Activated T-cell treated with anti-CD3 and anti-CD28 coated beads for 24 hours (primary cell): ENCODE measurements around the gene MAGEB5.
"Not testable (repeated sequence)": the region's sequence is repeated elsewhere in the genome, so short reads cannot be mapped to it uniquely, and the experiment has no call there.

Experiments
- DNase-seq: peaks from one replicate; pipeline ENCODE4 v3.0.0-alpha.2; 2020; ENCODE audit warnings: low read depth

MAGEB5 gene, protein sequence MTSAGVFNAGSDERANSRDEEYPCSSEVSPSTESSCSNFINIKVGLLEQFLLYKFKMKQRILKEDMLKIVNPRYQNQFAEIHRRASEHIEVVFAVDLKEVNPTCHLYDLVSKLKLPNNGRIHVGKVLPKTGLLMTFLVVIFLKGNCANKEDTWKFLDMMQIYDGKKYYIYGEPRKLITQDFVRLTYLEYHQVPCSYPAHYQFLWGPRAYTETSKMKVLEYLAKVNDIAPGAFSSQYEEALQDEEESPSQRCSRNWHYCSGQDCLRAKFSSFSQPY

DNA sequence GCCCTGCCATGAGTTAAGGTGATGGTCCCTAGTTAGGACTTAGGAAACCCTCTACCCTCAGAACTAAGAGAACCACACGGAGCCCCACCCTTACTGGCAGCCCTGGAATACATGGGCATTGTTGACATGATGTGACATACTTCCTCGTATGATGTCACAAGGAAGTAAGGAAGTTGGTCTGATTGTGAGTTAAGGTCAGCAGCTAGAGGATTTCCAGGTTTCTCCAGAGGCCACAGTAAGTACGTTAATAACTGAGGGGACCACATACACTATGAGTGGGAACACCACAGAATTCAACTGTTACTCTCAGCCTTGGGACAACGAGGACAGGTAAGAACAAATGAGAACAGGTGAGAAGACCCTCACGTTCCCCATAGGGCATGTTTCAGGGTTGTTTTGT is at the start of gene MAGEB5:
TSS of gene MAGEB5 (plus strand) at position 301 of the 400 bp plus-strand sequence. CDS start 1,133 bp downstream, outside the sequence.
- no peak for DNase-seq

DNA sequence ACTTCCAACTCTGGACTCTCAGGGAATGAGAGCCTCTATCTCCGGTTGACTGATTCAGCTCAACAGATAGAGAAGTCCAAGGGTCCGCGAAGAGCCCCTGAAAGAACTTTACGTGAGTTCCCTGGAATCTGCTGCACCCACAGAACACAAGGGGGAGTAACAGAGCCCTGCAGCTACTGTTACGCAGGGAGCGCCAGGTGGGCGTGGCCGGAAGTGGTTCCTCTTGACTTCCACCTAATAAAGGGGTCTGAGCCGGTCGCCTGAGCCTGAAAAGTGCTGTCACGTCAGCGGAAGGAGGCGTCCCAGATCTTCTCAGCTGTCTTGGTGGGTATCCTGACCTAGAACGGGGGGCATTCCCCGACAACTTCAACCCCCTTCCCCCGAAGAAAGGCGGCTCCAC is 23.8 kb upstream of the MAGEB5 start, which contains the start of gene MAGEB6:
TSS of gene MAGEB6 (plus strand) at position 237 of the 400 bp plus-strand sequence. CDS start 1,407 bp downstream, outside the sequence.
- DNase-seq = no peak

DNA sequence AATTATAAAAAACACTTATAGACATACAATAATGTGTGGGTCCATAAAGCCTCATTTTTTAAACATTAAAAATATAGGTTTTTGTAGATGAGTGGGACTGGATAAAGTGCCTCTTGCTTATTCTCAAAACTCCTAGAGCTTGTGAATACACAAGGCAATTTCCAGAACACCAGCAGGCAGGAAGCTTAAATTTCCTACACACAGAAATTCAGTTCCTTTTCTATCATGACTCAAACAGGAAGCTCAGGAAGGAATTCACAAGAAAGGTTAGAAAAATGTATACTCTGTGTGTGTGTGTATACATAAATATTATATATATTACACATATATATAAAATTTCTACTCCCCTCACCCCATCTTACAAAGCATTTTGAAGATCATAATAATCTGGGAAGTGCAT is 12.4 kb upstream of the MAGEB5 start:
- no peak for DNase-seq

DNA sequence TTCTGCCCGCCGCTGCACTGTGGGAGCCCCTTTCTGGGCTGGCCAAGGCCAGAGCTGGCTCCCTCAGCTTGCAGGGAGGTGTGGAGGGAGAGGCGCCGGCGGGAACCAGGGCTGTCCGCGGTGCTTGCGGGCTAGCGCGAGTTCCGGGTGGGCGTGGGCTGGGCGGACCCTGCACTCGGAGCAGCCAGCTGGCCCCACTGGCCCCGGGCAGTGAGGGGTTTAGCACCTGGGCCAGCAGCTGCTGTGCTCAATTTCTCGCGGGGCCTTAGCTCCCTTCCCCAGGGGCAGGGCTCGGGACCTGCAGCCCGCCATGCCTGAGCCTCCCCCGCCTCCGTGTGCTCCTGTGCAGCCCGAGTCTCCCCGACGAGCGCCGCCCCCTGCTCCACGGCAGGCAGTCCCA is 11.3 kb upstream of the MAGEB5 start:
- DNase-seq = not testable (repeated sequence)

DNA sequence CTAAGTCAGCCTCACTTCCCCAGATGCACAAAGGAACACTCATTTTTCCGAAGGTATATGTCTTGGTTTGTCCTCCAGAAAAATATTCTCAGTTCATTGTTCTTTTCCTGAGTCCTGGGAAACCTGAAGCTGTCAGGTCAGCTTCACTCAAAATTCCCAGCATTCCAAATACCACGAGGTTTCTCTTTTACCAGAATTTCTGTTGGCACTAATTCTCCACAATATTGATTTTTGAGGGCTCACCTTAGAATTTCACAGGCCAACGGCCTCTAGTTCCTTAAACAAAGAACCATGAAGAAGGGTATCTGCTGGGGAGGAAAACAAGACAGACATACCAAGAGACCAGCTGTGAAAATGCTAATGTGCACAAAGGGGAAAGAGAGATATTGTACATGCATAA is 8.0 kb upstream of the MAGEB5 start:
- no peak for DNase-seq

DNA sequence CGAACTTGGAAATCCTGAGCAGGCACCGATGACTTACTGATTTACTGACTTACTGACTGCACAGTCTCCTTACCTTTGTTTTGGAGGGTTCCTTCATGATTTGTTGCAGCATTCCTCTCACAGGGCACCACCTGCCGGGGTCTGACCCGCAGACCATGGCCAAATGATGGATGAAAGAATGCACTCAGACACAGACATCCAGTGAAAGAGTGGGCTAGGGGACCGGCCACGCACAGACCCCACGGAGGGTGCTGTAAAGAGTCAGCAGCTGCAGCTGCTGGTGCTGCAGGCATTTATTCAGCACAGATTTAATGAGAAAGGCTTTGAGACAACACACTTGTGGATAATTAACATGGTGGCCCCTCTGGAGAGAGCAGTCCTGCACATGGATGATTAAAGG is 3.4 kb downstream of the MAGEB5 start:
- no peak for DNase-seq

DNA sequence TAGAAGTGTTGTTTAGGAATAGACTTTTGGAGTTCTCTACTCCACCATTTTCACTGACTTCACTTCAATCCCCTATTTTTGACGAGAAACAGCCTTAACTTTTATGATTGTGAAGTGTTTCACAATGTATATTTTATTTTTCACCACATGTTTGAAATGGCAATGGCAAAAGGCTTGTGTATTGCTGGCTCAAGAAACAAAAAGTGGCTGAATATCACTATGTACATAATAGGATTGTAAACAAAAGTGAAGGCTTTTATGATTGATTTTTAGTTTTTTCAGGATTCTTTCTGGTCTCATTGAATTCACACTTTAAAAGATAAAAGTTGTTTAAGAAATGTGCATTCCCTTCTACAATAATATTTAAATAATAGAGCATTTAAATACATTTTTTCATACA is 18.2 kb downstream of the MAGEB5 start:
- no peak for DNase-seq

DNA sequence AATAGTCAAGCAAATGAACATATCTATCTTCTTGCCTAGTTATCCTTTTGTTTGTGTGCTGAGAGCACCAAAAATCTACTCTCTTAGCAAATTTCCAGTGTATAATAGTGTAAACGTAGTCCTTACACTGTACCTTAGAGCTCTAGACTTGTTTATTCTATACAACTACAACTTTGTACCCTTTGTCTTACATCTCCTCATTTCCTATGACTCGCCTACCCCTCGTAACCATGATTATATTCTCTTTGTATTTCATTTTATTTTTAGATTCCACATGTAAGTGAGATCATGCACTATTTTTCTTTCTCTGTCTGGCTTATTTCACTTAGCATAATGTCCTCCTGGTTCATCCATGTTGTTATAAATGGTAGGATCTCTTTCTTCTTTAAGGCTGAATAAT is 37.6 kb downstream of the MAGEB5 start:
- no peak for DNase-seq

DNA sequence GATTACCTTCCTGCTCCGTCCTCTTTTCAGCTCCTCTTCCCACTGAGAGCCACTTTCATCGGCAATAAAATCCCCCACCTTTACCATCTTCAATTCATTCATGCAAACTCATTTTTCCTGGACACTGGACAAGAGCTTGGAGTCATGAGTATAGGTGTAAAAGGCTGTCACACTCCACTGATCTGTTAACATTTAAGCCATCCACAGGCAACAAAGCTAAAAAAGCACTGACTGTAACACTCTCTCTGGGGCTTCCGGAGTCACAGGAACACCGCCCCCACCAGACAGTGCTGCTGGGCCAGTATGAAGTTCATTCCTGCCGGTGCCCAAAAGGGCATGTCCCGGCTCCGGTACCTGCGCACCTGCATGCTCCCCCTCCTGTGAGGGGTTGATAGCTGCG is 38.5 kb downstream of the MAGEB5 start:
- DNase-seq = no peak

DNA sequence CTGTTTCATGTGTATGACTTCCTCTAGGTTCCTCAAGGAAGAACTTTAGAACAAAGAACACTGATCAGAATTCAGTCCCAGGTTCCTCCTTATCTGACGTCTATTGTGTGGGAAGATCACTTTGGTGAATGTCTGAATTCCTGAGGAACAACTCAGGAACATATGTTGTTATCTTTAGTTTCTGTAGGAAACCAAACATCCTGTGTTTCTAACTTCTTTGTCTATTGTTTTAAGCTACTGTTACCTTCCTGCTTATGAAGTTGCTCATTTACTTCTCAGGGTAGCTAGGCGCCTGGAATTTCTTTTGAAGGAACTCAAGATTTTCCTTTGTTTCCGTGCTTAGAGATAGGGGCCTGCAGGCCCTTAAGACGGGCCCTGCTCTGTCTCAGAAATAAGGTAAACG is 46.2 kb downstream of the MAGEB5 start:
- DNase-seq = no peak
